Spleen (tissue), 11 donors: ENCODE data around the gene CPNE2. TPM values are rescaled to one million over a fixed set of nuclear protein-coding genes. Genes with fewer than 3 reads are reported as not detected.

Source experiments
- DNase-seq: peaks from one replicate; pipeline ENCODE4 v3.0.0-alpha.2; 2020
- H3K27ac ChIP-seq, 8 donors: fragments of 200-600 bp; sonication (generic) in 7 of 8; 1 replicate in 4 of 8; 2 replicates in 4 of 8; pipeline versions ENCODE4 v1.5.0 to v1.8.0; 2016 to 2021; ENCODE audit warnings: inconsistent platforms in 4 of 8, mild to moderate bottlenecking in 4 of 8, moderate library complexity in 1 of 8
- H3K27me3 ChIP-seq, 7 donors: fragments of 200-600 bp; sonication (generic) in 6 of 7; replicated peaks in 1 of 7; 1 replicate in 4 of 7; 2 replicates in 3 of 7; pipeline versions ENCODE4 v1.5.0 to v1.8.0; 2016 to 2021; ENCODE audit warnings: inconsistent platforms in 3 of 7, mild to moderate bottlenecking in 1 of 7
- H3K36me3 ChIP-seq, 6 donors: fragments of 200-600 bp; sonication (generic) in 5 of 6; 1 replicate in 4 of 6; 2 replicates in 2 of 6; pipeline versions ENCODE4 v1.5.0 to v1.8.0; 2016 to 2021; ENCODE audit warnings: inconsistent platforms in 2 of 6
- H3K4me1 ChIP-seq, 6 donors: fragments of 200-600 bp; sonication (generic) in 5 of 6; 1 replicate in 3 of 6; 2 replicates in 3 of 6; pipeline versions ENCODE4 v1.5.0 to v1.8.0; 2016 to 2021; ENCODE audit warnings: inconsistent platforms in 3 of 6
- H3K4me3 ChIP-seq, 8 donors: fragments of 200-600 bp; sonication (generic) in 7 of 8; 1 replicate in 4 of 8; 2 replicates in 4 of 8; pipeline versions ENCODE4 v1.5.0 to v1.8.0; 2016 to 2021; ENCODE audit warnings: inconsistent platforms in 4 of 8, mild to moderate bottlenecking in 4 of 8, moderate library complexity in 2 of 8
- H3K9me3 ChIP-seq, 8 donors: fragments of 200-600 bp; sonication (generic) in 7 of 8; 1 replicate in 4 of 8; 2 replicates in 4 of 8; pipeline versions ENCODE4 v1.5.0 to v1.8.0; 2016 to 2021; ENCODE audit warnings: inconsistent platforms in 4 of 8
- CTCF ChIP-seq, 11 experiments: fragments of 200-600 bp in 7 of 11; fragments of 450-650 bp in 4 of 11; sonication (generic) in 4 of 11; IDR thresholded peaks in 8 of 11; conservative IDR thresholded peaks in 3 of 11; 1 replicate in 7 of 11; 2 replicates in 4 of 11; pipeline versions ENCODE4 v1.4.0 to v1.8.0; 2016 to 2021; ENCODE audit warnings: antibody characterized with exemption in 11 of 11, inconsistent platforms in 4 of 11, mild to moderate bottlenecking in 1 of 11
- POLR2A ChIP-seq, 3 donors: fragments of 450-650 bp; IDR thresholded peaks; one replicate each; pipeline ENCODE4 v1.5.1; 2017; ENCODE audit warnings: antibody characterized with exemption in 3 of 3, mild to moderate bottlenecking in 1 of 3
- POLR2AphosphoS5 ChIP-seq, 3 donors: sonication (generic); formaldehyde crosslinking; IDR thresholded peaks; one replicate each; pipeline ENCODE4 v1.5.1; 2017; ENCODE audit warnings: antibody characterized with exemption in 3 of 3
- WGBS, 5 donors: extraction: QIAGEN DNeasy Blood & Tissue Kit in 3 of 5; methylation state at CpG; one replicate each; pipeline versions ENCODE4 v1.1.5 to v1.1.7; 2013 to 2018; 5-methylcytosine and 5-hydroxymethylcytosine counted together
- intact Hi-C: fragments of 100-400 bp; cut with DNase I; formaldehyde crosslinking; loops from one replicate; pipeline ENCODE4 v1.15.0; 2023; ENCODE audit warnings: low total_unique reads
- polyA plus RNA-seq, 3 donors: library from polyadenylated mRNA; stranded (reverse); fragments of 200-250 nt; gene quantifications; one replicate each; pipeline ENCODE4 v1.2.1, GENCODE V29; 2013
- total RNA-seq, 7 donors: library from RNA; depleted of rRNA in 3 of 7; stranded (reverse); fragments of >200 nt in 3 of 7; fragmentation: NEBNext Ultra II Directional in 4 of 7; extraction: Animal tissue kit (Norgen Biotek cat#: 25700) in 4 of 7; gene quantifications; one replicate each; pipeline versions ENCODE4 v1.1.0 to v1.2.1, GENCODE V29; 2016 to 2021
- donor health status: healthy with polysubstance abuse.
- donor health status: DM: no; HTN: no; CAD: no; lungs with moderate emphysema.
- donor health status: DM: no; HTN: no; CAD: no.
- donor health status: Bipolar disorder and iron deficiency.
- donor health status: healthy.
- donor health status: DM: no; HTN: no; CAD: no.
- donor health status: DM: yes; HTN: yes; CAD: no.

CPNE2 gene
- total and polyA plus RNA-seq, 10 donors: 13.3 to 46.5 (median 31.8) TPM

GRCh38 chr16:57087003-57087402 lies 5.4 kb upstream of the CPNE2 start:
- intact Hi-C loops: loop anchor here (10.0 kb wide), 2 partner anchors 78 to 328 kb away; no protein-coding TSS in a partner anchor

GRCh38 chr16:57089406-57089805 lies 3.0 kb upstream of the CPNE2 start:
- H3K4me3 ChIP-seq: no peak overlapping the region
- peaks cover 0 to 55% (median 39%) of the 10 kb centered on the region in 6 donors for H3K4me1 ChIP-seq
- no peak for DNase-seq
- H3K36me3 ChIP-seq: no peaks in the 10 kb centered on the region
- intact Hi-C loops: loop anchor here (10.0 kb wide), 2 partner anchors 75 to 325 kb away; no protein-coding TSS in a partner anchor
- TF ChIP-seq POLR2AphosphoS5 (IDR thresholded peaks at IDR 0.05) (no peak), POLR2A (IDR thresholded peaks at IDR 0.05) (no peak), CTCF (IDR thresholded peaks at IDR 0.05 in 8 of 11, conservative IDR thresholded peaks at IDR 0.05 in 3 of 11) (no peak)
- H3K27ac ChIP-seq: no peak overlapping the region
- H3K27me3 ChIP-seq: peaks cover 0 to 29% (median 4%) of the 10 kb centered on the region in 7 donors
- no peaks in the 10 kb centered on the region for H3K9me3 ChIP-seq
- 84 to 95% (median 84%) methylated on average over 8 of the region's 8 CpGs for WGBS, 5 donors

More at GRCh38 chr16:57087003-57087402, 5.4 kb upstream of the CPNE2 start:
- no peak overlapping the region for H3K27ac ChIP-seq
- H3K36me3 ChIP-seq: peaks cover 0 to 20% (median 17%) of the 10 kb centered on the region in 6 donors
- peaks cover 0 to 42% (median 24%) of the 10 kb centered on the region in 6 donors for H3K4me1 ChIP-seq
- TF ChIP-seq CTCF (IDR thresholded peaks at IDR 0.05 in 8 of 11, conservative IDR thresholded peaks at IDR 0.05 in 3 of 11) (no peak), POLR2AphosphoS5 (IDR thresholded peaks at IDR 0.05) (no peak), POLR2A (IDR thresholded peaks at IDR 0.05) (no peak)
- peaks cover 0 to 7% (median 0%) of the 10 kb centered on the region in 7 donors for H3K27me3 ChIP-seq
- no peak for DNase-seq
- no peaks in the 10 kb centered on the region for H3K9me3 ChIP-seq
- WGBS, 5 donors: 69 to 95% (median 73%) methylated on average over 2 of the region's 2 CpGs
- H3K4me3 ChIP-seq: no peak overlapping the region

- TF ChIP-seq POLR2A (IDR thresholded peaks at IDR 0.05): no peak
- TF ChIP-seq POLR2AphosphoS5 (IDR thresholded peaks at IDR 0.05): no peak
- TF ChIP-seq CTCF (IDR thresholded peaks at IDR 0.05 in 8 of 11, conservative IDR thresholded peaks at IDR 0.05 in 3 of 11): no peak
Observed at GRCh38 chr16:57091200-57091974, 996 bp upstream of the CPNE2 start.

GRCh38 chr16:57092786-57093411 lies 516 bp downstream of the CPNE2 start:
- intact Hi-C loops: no loop called here
- peaks cover 0 to 65% (median 39%) of the 10 kb centered on the region in 6 donors for H3K4me1 ChIP-seq

More at GRCh38 chr16:57091200-57091974, 996 bp upstream of the CPNE2 start:
- peaks cover 0 to 29% (median 4%) of the 10 kb centered on the region in 7 donors for H3K27me3 ChIP-seq
- H3K4me3 ChIP-seq: peak overlapping the region; percentile 35 to 87 (median 68)
- peak overlapping the region in 5 of 8 donors; percentile 73 to 91 (median 86) for H3K27ac ChIP-seq
- no peaks in the 10 kb centered on the region for H3K36me3 ChIP-seq
- WGBS, 5 donors: 24 to 31% (median 28%) methylated on average over 20 to 24 of the region's 24 CpGs
- H3K4me1 ChIP-seq: peaks cover 0 to 54% (median 35%) of the 10 kb centered on the region in 6 donors
- DNase-seq: no peak
- intact Hi-C loops: no loop called here
- H3K9me3 ChIP-seq: no peaks in the 10 kb centered on the region

More at GRCh38 chr16:57092786-57093411, 516 bp downstream of the CPNE2 start:
- Histone ChIP-seq H3K36me3 (no peaks in the 10 kb centered on the region), H3K27ac (peak overlapping the region; percentile 53 to 91 (median 83)), H3K27me3 (peaks cover 0 to 29% (median 4%) of the 10 kb centered on the region in 7 donors), H3K9me3 (no peaks in the 10 kb centered on the region), H3K4me3 (peak overlapping the region; percentile 55 to 87 (median 68))
- WGBS, 5 donors: 0 to 1% (median 1%) methylated on average over 11 to 53 of the region's 53 CpGs
- peak in 1 of 3 donors; percentile 5 for TF ChIP-seq POLR2AphosphoS5 (IDR thresholded peaks at IDR 0.05)
- TF ChIP-seq POLR2A (IDR thresholded peaks at IDR 0.05): no peak
- peak in 8 of 11 experiments; percentile 18 to 78 (median 68) for TF ChIP-seq CTCF (IDR thresholded peaks at IDR 0.05 in 8 of 11, conservative IDR thresholded peaks at IDR 0.05 in 3 of 11)
- DNase-seq: peak; percentile 92
